Neural progenitor cell (in vitro differentiated cells): ENCODE data around the gene ERC1. TPM values are rescaled to one million over a fixed set of nuclear protein-coding genes. Genes with fewer than 3 reads are reported as not detected.

Source experiments
- DNase-seq: peaks from one replicate; pipeline ENCODE4 v3.0.0-alpha.2; 2016; ENCODE audit warnings: low spot score
- H2AFZ ChIP-seq: fragments of 200-600 bp; sonication (generic); replicated peaks from 2 replicates; pipeline ENCODE4 v1.6.1; 2016; ENCODE audit warnings: antibody characterized with exemption
- H3F3A ChIP-seq: fragments of 200-600 bp; sonication (generic); 2 replicates; pipeline ENCODE4 v1.6.1; 2016; ENCODE audit warnings: antibody characterized with exemption, low read depth
- H3K27ac ChIP-seq: fragments of 200-600 bp; sonication (generic); 2 replicates; pipeline ENCODE4 v1.5.1; 2016; ENCODE audit warnings: mild to moderate bottlenecking
- H3K27me3 ChIP-seq: fragments of 200-600 bp; sonication (generic); 2 replicates; pipeline ENCODE4 v1.6.1; 2016; ENCODE audit warnings: mild to moderate bottlenecking, moderate library complexity
- H3K36me3 ChIP-seq: fragments of 200-600 bp; sonication (generic); 2 replicates; pipeline ENCODE4 v1.5.1; 2016
- H3K4me1 ChIP-seq: fragments of 200-600 bp; sonication (generic); 2 replicates; pipeline ENCODE4 v1.6.1; 2016; ENCODE audit warnings: mixed run types
- H3K4me2 ChIP-seq: fragments of 200-600 bp; sonication (generic); 2 replicates; pipeline ENCODE4 v1.6.1; 2016
- H3K4me3 ChIP-seq: fragments of 200-600 bp; sonication (generic); 2 replicates; pipeline ENCODE4 v1.5.1; 2016
- H3K79me2 ChIP-seq: fragments of 200-600 bp; sonication (generic); 2 replicates; pipeline ENCODE4 v1.6.1; 2016; ENCODE audit warnings: low read depth
- H3K9ac ChIP-seq: fragments of 200-600 bp; sonication (generic); 2 replicates; pipeline ENCODE4 v1.6.1; 2016
- H3K9me3 ChIP-seq: fragments of 200-600 bp; sonication (generic); 2 replicates; pipeline ENCODE4 v1.5.1; 2016; ENCODE audit warnings: low read depth
- H4K20me1 ChIP-seq: fragments of 200-600 bp; sonication (generic); 2 replicates; pipeline ENCODE4 v1.6.1; 2016; ENCODE audit warnings: low read depth
- H3K27ac Mint-ChIP-seq: 3 replicates; pipeline ENCODE4 v1.8.0; 2021; ENCODE audit warnings: mixed read lengths
- H3K27me3 Mint-ChIP-seq: 2 replicates; pipeline ENCODE4 v1.8.0; 2022; ENCODE audit warnings: low read depth, mild to moderate bottlenecking, inconsistent platforms, moderate library complexity, mixed read lengths; ENCODE audit not compliant: insufficient read depth
- H3K36me3 Mint-ChIP-seq: 3 replicates; pipeline ENCODE4 v1.8.0; 2021; ENCODE audit warnings: mixed read lengths
- H3K4me1 Mint-ChIP-seq: 3 replicates; pipeline ENCODE4 v1.8.0; 2021; ENCODE audit warnings: mixed read lengths
- H3K4me3 Mint-ChIP-seq: 3 replicates; pipeline ENCODE4 v1.8.0; 2021; ENCODE audit warnings: mild to moderate bottlenecking, moderate library complexity, mixed read lengths
- H3K9me3 Mint-ChIP-seq: 3 replicates; pipeline ENCODE4 v1.8.0; 2020; ENCODE audit warnings: mixed read lengths
- EZH2 ChIP-seq: fragments of 200-600 bp; sonication (generic); IDR thresholded peaks from 2 replicates; pipeline ENCODE4 v1.6.1; 2017; ENCODE audit warnings: antibody characterized with exemption, mild to moderate bottlenecking, moderate library complexity
- EZH2phosphoT487 ChIP-seq: fragments of 200-600 bp; sonication (generic); IDR thresholded peaks from 2 replicates; pipeline ENCODE4 v1.6.1; 2017; ENCODE audit warnings: antibody characterized with exemption
- total RNA-seq: library from RNA; depleted of rRNA; stranded (reverse); fragments of >200 nt; gene quantifications from 2 replicates; pipeline ENCODE4 v1.2.3, GENCODE V29; 2015; ENCODE audit warnings: low replicate concordance
- TF ChIP-seq, protein P1 (sequence below): fragments of 200-600 bp; sonication (generic); IDR thresholded peaks from 2 replicates; pipeline ENCODE4 v1.5.1; 2017; ENCODE audit warnings: antibody characterized with exemption, mild to moderate bottlenecking

ERC1 gene
- total RNA-seq, 1 donor from 2014 or later = 27.5 TPM

DNA sequence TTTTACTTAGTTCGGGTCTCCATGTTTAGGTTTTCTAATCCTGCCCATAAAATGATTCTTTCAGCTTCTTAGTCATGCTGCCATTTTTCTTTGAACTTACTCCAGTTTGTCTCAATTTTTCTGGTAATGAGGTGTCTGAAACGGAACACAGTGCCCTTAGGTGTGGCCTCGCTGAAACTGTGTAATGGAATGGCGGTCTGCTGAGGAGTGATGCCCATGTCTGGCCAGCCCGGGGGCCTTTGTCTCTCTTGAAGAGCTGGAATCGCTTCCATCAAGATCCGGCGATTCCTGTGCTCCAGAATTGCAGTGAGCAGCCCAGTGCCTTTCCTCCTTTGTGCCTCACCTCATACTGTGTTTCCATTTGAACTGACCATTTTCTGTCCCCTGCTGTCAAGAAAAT, 490.9 kb downstream of the ERC1 start:
- Mint-ChIP-seq H3K27me3 (peaks cover 2% of the 10 kb centered on the region), H3K27ac (peak overlapping the region; percentile 9), H3K4me3 (no peak overlapping the region), H3K9me3 (no peaks in the 10 kb centered on the region), H3K4me1 (peaks cover 24% of the 10 kb centered on the region), H3K36me3 (peaks cover 2% of the 10 kb centered on the region)
- TF ChIP-seq EZH2 (no peak), EZH2phosphoT487 (no peak)
- TF ChIP-seq, protein P1, sequence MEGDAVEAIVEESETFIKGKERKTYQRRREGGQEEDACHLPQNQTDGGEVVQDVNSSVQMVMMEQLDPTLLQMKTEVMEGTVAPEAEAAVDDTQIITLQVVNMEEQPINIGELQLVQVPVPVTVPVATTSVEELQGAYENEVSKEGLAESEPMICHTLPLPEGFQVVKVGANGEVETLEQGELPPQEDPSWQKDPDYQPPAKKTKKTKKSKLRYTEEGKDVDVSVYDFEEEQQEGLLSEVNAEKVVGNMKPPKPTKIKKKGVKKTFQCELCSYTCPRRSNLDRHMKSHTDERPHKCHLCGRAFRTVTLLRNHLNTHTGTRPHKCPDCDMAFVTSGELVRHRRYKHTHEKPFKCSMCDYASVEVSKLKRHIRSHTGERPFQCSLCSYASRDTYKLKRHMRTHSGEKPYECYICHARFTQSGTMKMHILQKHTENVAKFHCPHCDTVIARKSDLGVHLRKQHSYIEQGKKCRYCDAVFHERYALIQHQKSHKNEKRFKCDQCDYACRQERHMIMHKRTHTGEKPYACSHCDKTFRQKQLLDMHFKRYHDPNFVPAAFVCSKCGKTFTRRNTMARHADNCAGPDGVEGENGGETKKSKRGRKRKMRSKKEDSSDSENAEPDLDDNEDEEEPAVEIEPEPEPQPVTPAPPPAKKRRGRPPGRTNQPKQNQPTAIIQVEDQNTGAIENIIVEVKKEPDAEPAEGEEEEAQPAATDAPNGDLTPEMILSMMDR = no peak
- Histone ChIP-seq H3K36me3 (no peaks in the 10 kb centered on the region), H3F3A (peaks cover 17% of the 10 kb centered on the region), H2AFZ (no peak overlapping the region), H3K27me3 (no peaks in the 10 kb centered on the region), H4K20me1 (no peaks in the 10 kb centered on the region), H3K4me2 (peak overlapping the region; percentile 10), H3K9ac (no peak overlapping the region), H3K4me1 (peaks cover 14% of the 10 kb centered on the region), H3K4me3 (no peak overlapping the region), H3K27ac (peak overlapping the region; percentile 62), H3K9me3 (no peaks in the 10 kb centered on the region), H3K79me2 (no peaks in the 10 kb centered on the region)
- peak; percentile 43 for DNase-seq

DNA sequence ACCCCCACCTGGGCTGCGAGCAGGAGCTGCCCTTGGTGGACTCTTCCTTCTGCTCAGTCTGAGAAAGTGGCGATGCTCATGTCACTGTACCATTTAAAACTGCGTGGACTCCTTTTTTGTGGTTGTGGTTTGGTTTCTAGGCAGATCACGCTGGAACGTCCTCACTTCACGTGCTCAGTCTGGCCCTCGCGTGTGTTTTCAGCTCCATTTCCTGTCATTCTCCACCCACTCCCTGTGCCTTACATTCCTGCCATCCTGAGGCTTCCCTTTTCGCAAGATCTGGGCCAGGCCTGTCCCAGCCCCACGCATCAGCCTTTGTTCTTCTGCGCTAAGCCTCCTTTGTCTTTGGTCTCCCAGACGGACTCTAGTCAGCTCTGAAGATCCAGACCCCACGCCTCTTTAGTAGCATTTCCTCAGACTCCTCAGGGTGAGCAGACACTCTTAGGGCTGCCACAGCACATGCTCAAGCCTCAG, 497.9 kb downstream of the ERC1 start:
- H3K4me1 ChIP-seq = peaks cover 14% of the 10 kb centered on the region
- H3K4me2 ChIP-seq = peak overlapping the region; percentile 1
- peaks cover 4% of the 10 kb centered on the region for H3K9me3 Mint-ChIP-seq
- peaks cover 5% of the 10 kb centered on the region for H3K27me3 Mint-ChIP-seq
- H3K4me3 ChIP-seq = no peak overlapping the region
- H3K27me3 ChIP-seq = no peaks in the 10 kb centered on the region
- peak overlapping the region; percentile 26 for H3K27ac ChIP-seq
- H3K79me2 ChIP-seq = no peaks in the 10 kb centered on the region
- H4K20me1 ChIP-seq = no peaks in the 10 kb centered on the region
- H3K27ac Mint-ChIP-seq = peak overlapping the region; percentile 55
- no peak overlapping the region for H3K4me3 Mint-ChIP-seq
- no peak for TF ChIP-seq EZH2phosphoT487
- TF ChIP-seq, protein P1 = no peak
- H3K9me3 ChIP-seq = no peaks in the 10 kb centered on the region
- peaks cover 26% of the 10 kb centered on the region for H3F3A ChIP-seq
- no peak overlapping the region for H3K9ac ChIP-seq
- H3K4me1 Mint-ChIP-seq = peaks cover 22% of the 10 kb centered on the region
- peaks cover 35% of the 10 kb centered on the region for H3K36me3 Mint-ChIP-seq
- H3K36me3 ChIP-seq = no peaks in the 10 kb centered on the region
- H2AFZ ChIP-seq = no peak overlapping the region
- DNase-seq = peak; percentile 67

DNA sequence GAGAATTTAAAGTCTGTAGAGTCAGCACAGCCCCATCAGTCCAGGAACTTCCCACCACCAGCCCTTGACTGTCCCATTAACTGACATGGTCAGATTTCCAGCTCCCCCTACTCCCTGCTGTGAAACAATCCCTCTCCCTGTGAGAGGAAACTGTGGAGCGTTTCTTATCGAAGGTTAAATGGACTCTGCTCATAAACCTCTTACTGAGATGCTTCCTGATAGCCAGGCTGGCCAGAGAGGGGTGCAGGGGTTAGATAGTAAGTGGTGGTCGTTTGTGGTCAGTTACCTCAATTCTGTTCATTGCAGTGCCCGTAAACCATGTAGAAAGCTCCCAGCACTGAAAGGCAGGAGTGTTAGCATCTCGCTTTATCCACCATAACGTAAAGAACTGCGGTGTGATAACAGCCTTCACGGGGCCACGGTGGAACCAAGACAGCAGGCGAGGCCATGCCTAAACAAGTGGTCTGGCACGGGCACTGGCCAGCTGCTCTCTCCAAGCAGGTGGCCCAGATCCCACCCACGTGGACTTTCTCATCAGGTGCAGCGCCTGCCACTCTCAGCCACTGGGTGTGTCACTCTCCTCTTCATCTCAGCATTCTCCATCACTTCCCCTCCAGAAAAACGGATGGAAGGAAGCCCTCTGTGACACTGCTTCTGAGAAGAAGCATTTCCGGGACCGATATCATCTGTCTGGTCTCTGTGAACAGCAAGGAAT, 501.1 kb downstream of the ERC1 start:
- peaks cover 33% of the 10 kb centered on the region for H3K36me3 Mint-ChIP-seq
- peaks cover 9% of the 10 kb centered on the region for H3K27me3 Mint-ChIP-seq
- peak overlapping the region; percentile 82 for H3K27ac Mint-ChIP-seq

More for the DNA sequence above, 501.1 kb downstream of the ERC1 start:
- no peaks in the 10 kb centered on the region for H3K79me2 ChIP-seq
- no peak for DNase-seq
- H3K4me3 ChIP-seq = no peak overlapping the region
- H3K4me3 Mint-ChIP-seq = no peak overlapping the region
- H3K9me3 ChIP-seq = no peaks in the 10 kb centered on the region
- no peak overlapping the region for H3K9ac ChIP-seq
- no peak overlapping the region for H3K4me2 ChIP-seq
- no peak overlapping the region for H2AFZ ChIP-seq
- no peaks in the 10 kb centered on the region for H4K20me1 ChIP-seq
- TF ChIP-seq EZH2 = no peak
- no peak for TF ChIP-seq EZH2phosphoT487
- H3K4me1 ChIP-seq = peaks cover 14% of the 10 kb centered on the region
- no peaks in the 10 kb centered on the region for H3K27me3 ChIP-seq
- H3K36me3 ChIP-seq = no peaks in the 10 kb centered on the region
- peaks cover 32% of the 10 kb centered on the region for H3K4me1 Mint-ChIP-seq
- H3K9me3 Mint-ChIP-seq = peaks cover 4% of the 10 kb centered on the region
- H3F3A ChIP-seq = peaks cover 20% of the 10 kb centered on the region
- no peak overlapping the region for H3K27ac ChIP-seq
